GM23338 (cell line): ENCODE measurements around the gene CLIP1. TPM values are rescaled to one million over a fixed set of nuclear protein-coding genes. Genes with fewer than 3 reads are reported as not detected.

Experiments used
- ATAC-seq: fragments of 200-7000 bp; cut with Tn5 transposase; 3 replicates; pipeline ENCODE4 v1.9.1; 2020
- DNase-seq: peaks from one replicate; pipeline ENCODE4 v3.0.0-alpha.2; 2015; ENCODE audit warnings: low spot score
- H2AFZ ChIP-seq: fragments of 200-600 bp; sonication (generic); 2 replicates; pipeline ENCODE4 v1.8.0; 2016; ENCODE audit warnings: antibody characterized with exemption, mild to moderate bottlenecking, moderate library complexity
- H3F3A ChIP-seq: fragments of 200-600 bp; sonication (generic); replicated peaks from 2 replicates; pipeline ENCODE4 v1.8.0; 2017; ENCODE audit warnings: antibody characterized with exemption, mixed run types, low read depth
- H3K27ac ChIP-seq: fragments of 200-600 bp; sonication (generic); 2 replicates; pipeline ENCODE4 v1.6.1; 2016; ENCODE audit warnings: low read depth
- H3K27me3 ChIP-seq: fragments of 200-600 bp; sonication (generic); 2 replicates; pipeline ENCODE4 v1.8.0; 2016; ENCODE audit warnings: mild to moderate bottlenecking, mixed run types, moderate library complexity; ENCODE audit not compliant: insufficient read depth
- H3K36me3 ChIP-seq: fragments of 200-600 bp; sonication (generic); 2 replicates; pipeline ENCODE4 v1.8.0; 2016; ENCODE audit warnings: mild to moderate bottlenecking; ENCODE audit not compliant: insufficient read depth
- H3K4me1 ChIP-seq: fragments of 200-600 bp; sonication (generic); 2 replicates; pipeline ENCODE4 v1.8.0; 2016; ENCODE audit warnings: mild to moderate bottlenecking, moderate library complexity; ENCODE audit not compliant: insufficient read depth
- H3K4me2 ChIP-seq: fragments of 200-600 bp; sonication (generic); 2 replicates; pipeline ENCODE4 v1.7.1; 2017; ENCODE audit warnings: mixed run types
- H3K4me3 ChIP-seq: fragments of 200-600 bp; sonication (generic); 2 replicates; pipeline ENCODE4 v1.6.1; 2016; ENCODE audit warnings: mixed run types
- H3K79me2 ChIP-seq: fragments of 200-600 bp; sonication (generic); replicated peaks from 2 replicates; pipeline ENCODE4 v1.8.0; 2017; ENCODE audit warnings: mild to moderate bottlenecking; ENCODE audit not compliant: insufficient read depth
- H3K9me2 ChIP-seq: fragments of 200-600 bp; sonication (generic); 2 replicates; pipeline ENCODE4 v1.8.0; 2017; ENCODE audit not compliant: insufficient read depth
- H4K20me1 ChIP-seq: fragments of 200-600 bp; sonication (generic); replicated peaks from 2 replicates; pipeline ENCODE4 v1.8.0; 2017; ENCODE audit warnings: mild to moderate bottlenecking; ENCODE audit not compliant: insufficient read depth
- H3K27ac Mint-ChIP-seq: 2 replicates; pipeline ENCODE4 v1.8.0; 2020; ENCODE audit warnings: inconsistent platforms, mild to moderate bottlenecking, moderate library complexity, mixed read lengths
- H3K27me3 Mint-ChIP-seq: 3 replicates; pipeline ENCODE4 v1.8.0; 2022; ENCODE audit warnings: low read depth, mild to moderate bottlenecking, moderate library complexity, mixed read lengths, inconsistent platforms; ENCODE audit not compliant: insufficient read depth, poor library complexity
- H3K36me3 Mint-ChIP-seq: 3 replicates; pipeline ENCODE4 v1.8.0; 2021; ENCODE audit warnings: low read depth, mild to moderate bottlenecking, inconsistent platforms, moderate library complexity, mixed read lengths
- H3K4me1 Mint-ChIP-seq: 3 replicates; pipeline ENCODE4 v1.8.0; 2020; ENCODE audit warnings: mild to moderate bottlenecking, inconsistent platforms, mixed read lengths
- H3K4me3 Mint-ChIP-seq: 3 replicates; pipeline ENCODE4 v1.8.0; 2021; ENCODE audit warnings: moderate library complexity, mild to moderate bottlenecking, inconsistent platforms, mixed read lengths
- H3K9me3 Mint-ChIP-seq: 3 replicates; pipeline ENCODE4 v1.8.0; 2020; ENCODE audit warnings: moderate library complexity, mild to moderate bottlenecking, inconsistent platforms, mixed read lengths
- CREB1 ChIP-seq: fragments of 250-450 bp; sonication (Bioruptor Pico); IDR thresholded peaks from 2 replicates; pipeline ENCODE4 v1.5.0; 2020; ENCODE audit warnings: low read depth, mild to moderate bottlenecking, moderate library complexity
- EZH2phosphoT487 ChIP-seq: fragments of 200-600 bp; sonication (generic); IDR thresholded peaks from one replicate; pipeline ENCODE4 v1.8.1; 2018; ENCODE audit warnings: antibody characterized with exemption; ENCODE audit not compliant: unreplicated experiment
- JUNB ChIP-seq: IDR thresholded peaks from one replicate; pipeline ENCODE4 v1.6.1; 2016; ENCODE audit warnings: antibody characterized with exemption; ENCODE audit not compliant: unreplicated experiment
- NANOG ChIP-seq: IDR thresholded peaks from 2 replicates; pipeline ENCODE4 v1.6.1; 2016; ENCODE audit warnings: antibody characterized with exemption, borderline replicate concordance
- POLR2AphosphoS5 ChIP-seq: IDR thresholded peaks from 2 replicates; pipeline ENCODE4 v1.6.1; 2016; ENCODE audit warnings: antibody characterized with exemption, low read depth
- REST ChIP-seq: IDR thresholded peaks from one replicate; pipeline ENCODE4 v1.6.1; 2018; ENCODE audit warnings: antibody characterized with exemption; ENCODE audit not compliant: unreplicated experiment
- STAT1 ChIP-seq: IDR thresholded peaks from one replicate; pipeline ENCODE4 v1.6.1; 2016; ENCODE audit warnings: antibody characterized with exemption; ENCODE audit not compliant: unreplicated experiment
- polyA plus RNA-seq: library from polyadenylated mRNA; unstranded; fragments of >200 nt; fragmentation: Nextera tagmentation; extraction: Ambion mirVana; gene quantifications from 2 replicates; pipeline ENCODE4 v1.2.1, GENCODE V29; 2016
- total RNA-seq: library from RNA; depleted of rRNA; stranded (reverse); fragments of >200 nt; shearing (Covaris generic); gene quantifications from 2 replicates; pipeline ENCODE4 v1.2.3, GENCODE V29; 2014

The CLIP1 gene
- total and polyA plus RNA-seq, 2 experiments from 2014 or later = 11.5 to 21.1 TPM

- Mint-ChIP-seq H3K9me3 (no peaks in the 10 kb centered on the region), H3K4me1 (peaks cover 6% of the 10 kb centered on the region; the same call in 2 of the 3 replicates), H3K36me3 (no peaks in the 10 kb centered on the region; the same call in 2 of the 3 replicates), H3K27ac (no peak overlapping the region), H3K27me3 (peaks cover 8% of the 10 kb centered on the region), H3K4me3 (no peak overlapping the region)
- no peaks in the 10 kb centered on the region; the same call in 1 of the 2 replicates for H3K79me2 ChIP-seq
- H3F3A ChIP-seq = no peaks in the 10 kb centered on the region
- TF ChIP-seq JUNB (no peak), POLR2AphosphoS5 (no peak), REST (no peak), CREB1 (CRISPR knock-in tag) (no peak), EZH2phosphoT487 (no peak), STAT1 (no peak)
- no peak for ATAC-seq
- H3K9me2 ChIP-seq = no peaks in the 10 kb centered on the region
- no peak overlapping the region for H3K27ac ChIP-seq
- no peaks in the 10 kb centered on the region for H4K20me1 ChIP-seq
- DNase-seq = no peak
- H3K4me1 ChIP-seq = no peaks in the 10 kb centered on the region
- H3K27me3 ChIP-seq = no peaks in the 10 kb centered on the region
- no peak overlapping the region for H3K4me2 ChIP-seq
- H3K4me3 ChIP-seq = no peak overlapping the region
- no peak overlapping the region for H2AFZ ChIP-seq
- H3K36me3 ChIP-seq = no peaks in the 10 kb centered on the region
Observed at GRCh38 chr12:122394626-122395194, 27.8 kb downstream of the CLIP1 start.

- no peak for ATAC-seq
Observed at GRCh38 chr12:122393817-122394216, 28.7 kb downstream of the CLIP1 start.

More at GRCh38 chr12:122393817-122394216, 28.7 kb downstream of the CLIP1 start:
- Histone ChIP-seq H3F3A (no peaks in the 10 kb centered on the region), H3K27me3 (no peaks in the 10 kb centered on the region), H3K4me1 (no peaks in the 10 kb centered on the region), H4K20me1 (no peaks in the 10 kb centered on the region), H3K36me3 (no peaks in the 10 kb centered on the region), H3K4me2 (no peak overlapping the region), H3K4me3 (no peak overlapping the region), H3K9me2 (no peaks in the 10 kb centered on the region), H3K27ac (no peak overlapping the region), H2AFZ (no peak overlapping the region), H3K79me2 (peaks cover 3% of the 10 kb centered on the region; the same call in 1 of the 2 replicates)
- Mint-ChIP-seq H3K9me3 (no peaks in the 10 kb centered on the region), H3K27ac (no peak overlapping the region), H3K4me1 (no peaks in the 10 kb centered on the region), H3K27me3 (peaks cover 5% of the 10 kb centered on the region), H3K36me3 (no peaks in the 10 kb centered on the region; the same call in 2 of the 3 replicates), H3K4me3 (no peak overlapping the region)
- TF ChIP-seq NANOG = no peak
- TF ChIP-seq REST = no peak
- TF ChIP-seq POLR2AphosphoS5 = no peak
- DNase-seq = no peak
